GM18909 (cell line): Measurements from ENCODE around the gene SDC1.

ENCODE experiments used
- ATAC-seq: cut with Tn5 transposase; IDR thresholded peaks from one replicate; pipeline ENCODE4 v1.9.1; 2021; ENCODE audit warnings: mild to moderate bottlenecking; ENCODE audit not compliant: unreplicated experiment, poor library complexity

SDC1 gene

DNA sequence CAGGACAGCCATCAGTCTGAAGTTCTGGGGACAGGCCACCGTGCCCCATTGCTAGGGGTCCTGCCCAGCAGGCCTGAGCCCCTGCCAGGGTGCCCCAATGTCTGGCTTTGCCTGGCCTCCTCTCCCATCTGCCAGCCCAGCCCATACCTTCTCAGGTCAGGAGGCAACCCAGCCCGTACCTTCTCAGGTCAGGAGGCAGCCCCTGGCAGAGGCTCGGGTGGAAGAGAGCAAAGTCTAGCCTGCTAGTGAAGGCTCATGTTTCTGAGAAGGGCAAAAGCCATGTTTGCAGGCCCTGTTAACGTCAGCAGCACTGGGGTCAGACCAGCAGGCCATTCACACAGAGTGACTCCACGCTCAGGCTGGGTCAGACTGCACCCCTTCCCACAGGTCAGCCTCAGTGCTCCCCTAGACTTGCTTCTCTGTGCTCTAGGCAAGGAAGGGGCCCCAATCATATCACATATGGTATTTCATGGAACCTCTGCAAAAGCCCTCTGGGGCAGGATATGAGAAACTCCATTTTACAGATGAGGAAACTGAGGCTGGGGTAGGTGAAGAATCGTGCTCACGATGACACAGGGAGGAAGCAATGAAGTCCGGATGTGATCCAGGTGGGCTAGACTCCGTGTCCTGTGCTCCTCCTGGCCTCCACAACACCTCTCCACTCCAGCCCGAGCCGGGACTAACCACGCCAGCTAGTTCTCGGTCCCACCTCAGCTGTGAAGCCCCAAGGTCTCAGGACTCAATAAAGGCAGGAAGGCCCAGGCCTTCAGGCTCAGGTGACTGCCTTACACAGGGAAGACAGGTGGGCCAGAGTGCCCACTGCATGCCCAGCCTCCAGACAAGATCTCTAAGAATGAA, 9.5 kb downstream of the SDC1 start:
- ATAC-seq: no peak

DNA sequence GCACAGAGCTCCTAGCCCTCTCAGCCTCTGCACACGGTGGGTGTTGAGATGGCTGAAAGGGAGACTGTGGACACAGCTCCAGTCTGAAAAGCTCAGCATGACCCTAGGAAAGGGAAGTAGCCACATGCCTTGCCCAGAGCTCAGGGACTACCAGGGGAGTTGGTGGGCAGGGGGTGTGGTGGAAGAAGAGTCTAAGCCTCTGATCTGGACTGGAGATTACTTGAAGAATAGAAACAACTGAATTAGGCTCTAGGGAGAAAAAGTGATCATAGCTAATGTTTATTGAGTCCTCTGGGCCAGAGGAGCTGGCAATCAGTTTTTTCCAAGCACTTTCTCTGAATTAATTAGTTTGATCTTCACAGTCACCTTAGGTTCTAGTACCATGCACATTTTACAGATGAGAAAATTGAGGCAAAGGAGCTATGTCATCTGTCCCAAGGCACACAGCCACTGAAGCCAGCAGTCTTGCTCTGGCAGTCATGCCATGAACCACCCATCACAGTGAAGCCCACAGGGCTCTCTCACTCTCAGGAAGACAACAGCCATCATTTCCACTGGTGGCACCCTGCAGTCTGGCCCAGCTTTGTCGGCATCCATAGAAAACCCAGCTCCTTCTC, 10.3 kb downstream of the SDC1 start:
- ATAC-seq: no peak

DNA sequence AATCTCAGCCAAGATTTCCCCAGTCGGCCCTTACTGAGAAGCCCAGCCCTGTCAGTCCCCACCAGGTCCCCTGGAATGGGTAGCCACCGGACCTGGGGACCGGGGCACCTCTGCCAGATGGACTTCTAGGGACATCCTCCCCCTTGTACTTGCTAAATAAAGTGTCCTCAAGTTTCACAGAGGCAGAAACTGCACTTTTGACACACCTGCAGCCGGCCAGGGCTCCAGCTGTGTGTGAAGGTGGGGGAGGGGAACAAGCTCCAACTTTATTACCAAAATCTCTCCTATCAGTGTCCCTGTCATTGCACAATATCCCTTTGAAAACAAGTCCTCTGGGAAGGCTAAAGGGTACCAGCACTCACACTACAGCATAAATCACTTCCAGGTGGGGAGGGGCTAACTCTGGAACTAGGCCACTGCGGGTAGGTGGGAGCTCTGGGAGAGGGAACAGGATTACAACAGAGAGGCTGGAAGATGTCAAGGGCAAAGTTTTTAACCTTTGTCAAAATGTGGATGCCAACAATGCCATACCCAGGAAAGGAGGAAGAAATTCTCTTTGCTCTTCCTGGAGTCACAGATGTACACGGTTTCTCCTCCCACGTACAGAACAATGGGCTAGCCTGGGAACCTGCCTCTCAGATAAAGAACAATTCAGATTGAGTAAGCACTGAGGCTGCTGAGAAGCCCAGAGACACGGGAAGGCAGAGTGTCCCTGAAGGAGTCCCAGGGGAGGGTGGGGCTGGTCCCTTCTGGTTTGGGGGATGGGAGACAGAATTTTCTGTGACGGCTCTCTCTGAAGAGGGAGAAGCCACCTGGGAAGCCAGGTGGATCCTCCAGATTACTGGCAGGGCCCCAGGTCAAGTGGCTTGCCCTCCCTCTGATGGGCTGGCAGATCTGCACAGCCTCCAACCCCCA, 11.0 kb downstream of the SDC1 start:
- no peak for ATAC-seq

DNA sequence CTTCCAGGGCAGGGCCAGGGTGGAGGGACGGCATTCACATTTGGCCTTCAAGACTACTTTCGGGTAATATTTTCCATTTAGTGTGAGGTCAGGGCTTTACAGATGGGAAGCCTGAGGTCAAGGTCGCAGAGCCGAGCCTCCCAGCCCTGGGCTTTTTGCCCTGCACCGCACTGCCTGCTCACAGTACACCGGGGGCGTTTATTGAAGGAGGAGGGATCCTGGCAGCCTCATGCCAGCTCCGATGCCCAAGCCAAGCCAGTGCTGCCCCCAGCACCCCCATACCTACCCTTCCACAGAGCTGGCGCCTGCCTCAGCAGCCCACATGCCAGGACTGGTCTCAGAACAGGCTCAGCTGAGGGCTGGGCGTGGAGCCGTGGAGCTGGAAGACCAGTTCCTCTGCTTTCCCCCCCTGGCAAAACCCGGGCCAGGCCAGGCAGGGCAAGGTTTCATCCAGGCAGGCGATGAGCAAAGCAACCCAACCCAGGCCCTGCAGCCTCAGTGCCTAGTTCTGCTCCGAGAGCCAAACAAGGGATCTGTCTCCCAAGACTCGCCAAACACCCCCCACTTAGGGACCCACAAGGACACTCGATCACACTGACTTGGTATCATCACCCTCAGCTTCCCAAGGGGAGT, 11.9 kb downstream of the SDC1 start:
- no peak for ATAC-seq

DNA sequence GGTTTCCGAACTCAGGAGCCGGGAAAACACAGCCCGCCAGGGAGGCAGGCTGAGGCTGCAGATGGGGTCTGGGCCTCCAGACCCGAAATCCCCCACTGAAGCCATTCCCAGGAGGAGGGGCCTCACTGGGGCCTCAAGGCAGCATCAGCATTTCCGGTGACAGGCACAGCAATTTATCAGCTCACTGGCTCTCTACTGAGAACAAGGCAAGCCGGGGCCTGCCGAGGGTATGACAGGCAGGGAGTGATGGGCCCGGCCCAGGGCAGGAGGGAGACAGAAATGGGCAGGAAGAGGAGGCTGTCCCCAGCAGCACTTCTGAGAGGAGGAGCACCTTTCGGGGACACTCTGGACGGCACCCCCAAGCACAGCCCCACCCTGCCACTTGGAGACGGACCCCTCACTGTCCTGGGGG, 12.5 kb downstream of the SDC1 start:
- no peak for ATAC-seq

DNA sequence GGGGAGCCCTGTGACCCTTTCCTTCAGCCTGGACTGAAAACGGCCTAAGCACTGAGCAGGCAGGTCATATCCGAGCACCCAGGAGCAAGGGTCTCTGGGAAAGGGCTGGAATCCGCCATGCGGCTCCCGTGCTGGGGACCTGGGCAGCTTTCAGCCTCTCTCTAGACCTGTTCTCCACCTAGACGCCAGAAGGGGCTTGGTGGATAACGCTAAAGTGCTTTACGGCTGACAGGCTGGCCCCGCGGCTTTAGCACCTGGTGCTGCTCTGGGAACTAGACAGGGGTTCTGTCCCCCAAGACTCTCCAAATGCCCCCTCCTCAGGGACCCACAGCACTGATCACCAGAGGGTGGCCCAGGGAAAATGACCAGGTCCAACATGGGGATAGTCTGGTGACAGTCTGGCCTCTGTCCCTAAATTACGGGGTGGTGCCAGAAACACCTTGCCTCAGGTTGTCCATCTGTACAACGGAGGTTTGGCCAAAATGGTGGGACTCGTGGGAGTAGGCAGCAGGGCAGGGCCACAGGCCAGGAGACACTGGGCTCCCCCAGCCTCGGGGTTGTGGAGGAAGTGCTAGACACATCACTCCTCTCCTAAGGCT, 13.0 kb downstream of the SDC1 start:
- ATAC-seq: no peak

DNA sequence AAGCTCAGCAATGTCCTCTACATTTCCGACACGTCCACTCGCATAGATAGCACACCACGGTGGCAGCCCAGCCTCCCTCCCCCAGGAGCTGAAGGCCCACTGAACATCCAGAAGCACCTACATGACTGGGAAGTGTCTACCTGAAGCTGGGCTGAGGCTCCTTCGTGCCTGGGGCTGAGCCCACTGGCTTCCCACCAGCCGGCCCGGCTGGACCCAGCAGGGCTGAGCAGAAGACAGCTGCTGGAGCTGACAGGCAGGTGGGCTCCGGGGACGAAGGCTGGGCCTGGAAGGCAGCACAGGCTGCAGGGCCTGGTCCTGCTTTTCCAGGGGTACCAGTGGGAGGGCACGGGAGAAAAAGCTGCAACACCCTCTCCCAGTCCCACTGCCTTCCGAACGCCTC, 13.5 kb downstream of the SDC1 start:
- ATAC-seq: no peak

DNA sequence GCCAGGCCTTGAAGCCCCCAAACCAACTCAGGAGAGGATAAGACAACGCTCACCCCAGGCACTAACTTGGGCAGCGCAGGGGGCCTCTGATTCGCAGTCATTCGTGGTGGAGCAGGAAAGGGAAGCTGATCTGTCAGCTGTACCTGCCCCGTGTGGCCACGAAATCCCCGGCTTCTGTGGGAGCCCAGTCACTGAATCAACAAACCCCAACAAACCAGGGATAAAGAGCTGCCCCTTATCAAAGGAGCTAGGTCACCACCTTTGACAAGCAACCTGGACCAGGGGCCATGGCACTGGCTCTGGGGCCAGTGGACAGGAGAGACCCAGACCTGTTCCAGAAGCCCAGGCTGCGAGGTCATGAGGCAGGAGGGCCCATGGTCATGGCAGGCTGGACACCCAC, 14.5 kb downstream of the SDC1 start:
- ATAC-seq: no peak

DNA sequence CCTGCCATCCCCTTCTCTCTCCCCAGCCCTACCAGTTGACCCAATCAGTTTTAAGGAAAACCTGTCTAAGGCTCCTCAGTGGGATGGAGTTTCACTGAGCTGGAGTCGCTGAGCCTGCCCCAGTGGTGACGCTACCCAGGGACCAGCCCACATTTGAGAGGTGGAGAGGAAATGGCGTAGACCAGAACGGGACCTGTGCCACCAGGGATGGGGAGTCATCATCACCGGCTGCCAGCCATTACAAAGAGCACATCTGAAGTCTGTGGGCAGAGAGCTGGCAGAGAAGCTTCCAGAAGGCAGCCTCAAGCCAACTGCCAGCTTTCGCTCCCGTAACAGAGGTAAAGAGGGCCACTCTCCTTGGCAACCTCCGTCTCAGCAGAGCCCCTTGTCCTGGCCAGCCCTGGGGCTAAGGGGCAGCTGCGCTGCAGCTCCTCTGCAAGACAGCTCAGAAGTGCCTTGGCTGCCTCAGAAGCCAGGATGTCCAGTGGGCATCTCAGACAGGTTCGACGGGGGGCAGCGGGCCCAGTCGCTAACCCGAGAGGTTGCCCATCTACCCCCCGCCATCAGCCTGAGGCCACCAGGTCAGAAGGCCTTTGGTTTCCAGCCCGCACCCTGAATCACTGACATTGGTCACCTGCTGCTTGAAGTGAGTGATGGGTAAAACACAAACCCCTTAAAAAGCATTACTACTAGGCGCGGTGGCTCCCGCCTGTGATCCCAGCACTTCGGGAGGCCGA, 15.4 kb downstream of the SDC1 start:
- no peak for ATAC-seq

DNA sequence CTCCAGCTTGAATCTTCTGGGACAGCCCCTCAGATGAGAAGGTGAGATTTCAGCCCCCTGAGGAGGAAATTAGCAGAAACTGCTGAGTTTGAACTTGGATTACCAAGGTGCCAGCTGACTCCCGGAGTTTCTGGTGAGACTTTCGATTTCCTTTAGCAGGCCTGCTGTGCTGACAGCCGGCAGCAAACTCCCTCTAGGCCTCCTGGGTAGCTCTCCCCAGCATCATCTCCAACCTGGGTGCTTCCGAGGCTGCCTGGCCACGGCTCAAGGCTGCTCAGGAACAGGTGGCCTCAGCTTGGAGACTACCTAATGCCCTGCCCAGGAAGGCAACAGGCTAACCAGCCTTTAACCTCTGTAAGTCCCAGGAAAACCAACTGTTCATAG, 16.5 kb downstream of the SDC1 start:
- no peak for ATAC-seq

DNA sequence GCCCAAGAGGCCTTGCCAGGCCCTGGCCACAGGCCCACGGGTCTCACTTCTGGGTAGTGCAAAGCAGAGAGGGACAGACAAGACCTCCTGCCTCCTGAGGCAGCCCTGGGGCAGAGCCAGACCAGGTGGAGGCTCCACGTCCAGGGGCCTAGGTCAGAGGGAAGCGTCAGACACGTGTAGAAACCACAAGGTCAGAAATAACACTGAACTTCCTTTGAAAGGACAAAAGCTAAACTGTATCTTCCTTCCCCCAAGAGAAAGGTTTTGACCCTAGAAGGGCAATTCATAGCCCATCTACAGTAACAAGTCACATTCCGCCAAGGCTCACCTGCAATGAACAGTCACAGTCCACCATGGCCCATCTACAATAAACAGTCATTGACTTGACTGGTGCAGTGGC, 17.9 kb downstream of the SDC1 start:
- peak; percentile 61 for ATAC-seq

DNA sequence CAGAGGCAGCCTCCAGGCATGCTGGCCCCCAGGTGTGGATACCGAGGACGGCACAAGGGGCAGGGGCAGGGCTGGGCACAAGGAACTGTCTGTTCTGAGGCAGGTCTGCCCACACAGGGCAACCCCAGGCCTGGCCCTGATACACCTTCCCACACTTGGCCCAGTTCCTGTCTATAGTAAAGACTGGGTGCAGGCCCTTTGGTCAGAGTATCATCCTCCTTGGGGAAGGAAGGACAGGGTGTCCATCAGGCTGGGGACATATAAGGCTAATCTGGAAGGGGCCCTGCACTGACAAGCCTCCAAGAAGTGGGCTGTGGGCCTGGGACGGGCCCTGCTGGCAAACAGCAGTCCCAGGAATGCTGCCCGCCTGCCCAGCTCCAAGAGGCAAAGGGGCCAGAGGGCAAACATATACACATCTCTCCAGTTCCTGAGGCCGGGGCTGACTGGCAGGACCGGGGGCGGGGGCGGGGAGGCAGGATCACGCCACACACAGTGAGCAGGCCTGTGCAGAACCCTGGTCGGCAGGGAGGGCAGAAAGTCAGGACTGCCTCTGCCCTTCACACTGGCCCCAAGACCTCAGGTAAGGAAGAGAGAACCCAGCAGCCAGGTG, 18.9 kb downstream of the SDC1 start:
- no peak for ATAC-seq

DNA sequence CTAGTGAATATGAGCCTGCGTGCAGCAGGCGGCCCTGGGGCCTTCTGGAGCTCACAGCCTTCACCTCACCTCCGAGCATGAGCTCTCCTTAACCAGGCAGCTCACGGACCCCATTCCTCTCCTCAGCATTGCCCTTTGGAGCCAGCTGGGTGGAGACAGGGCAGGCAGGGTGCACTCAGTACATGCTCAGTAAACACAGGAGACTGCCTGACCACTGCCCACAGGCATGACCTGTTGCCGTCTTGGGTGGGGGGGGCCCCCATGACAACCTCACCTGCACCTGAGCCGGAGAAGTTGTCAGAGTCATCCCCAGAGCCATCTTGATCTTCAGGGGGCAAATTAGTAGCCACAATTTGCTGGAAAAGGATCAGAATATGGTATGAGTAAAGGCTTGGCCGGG, 19.9 kb downstream of the SDC1 start:
- no peak for ATAC-seq

DNA sequence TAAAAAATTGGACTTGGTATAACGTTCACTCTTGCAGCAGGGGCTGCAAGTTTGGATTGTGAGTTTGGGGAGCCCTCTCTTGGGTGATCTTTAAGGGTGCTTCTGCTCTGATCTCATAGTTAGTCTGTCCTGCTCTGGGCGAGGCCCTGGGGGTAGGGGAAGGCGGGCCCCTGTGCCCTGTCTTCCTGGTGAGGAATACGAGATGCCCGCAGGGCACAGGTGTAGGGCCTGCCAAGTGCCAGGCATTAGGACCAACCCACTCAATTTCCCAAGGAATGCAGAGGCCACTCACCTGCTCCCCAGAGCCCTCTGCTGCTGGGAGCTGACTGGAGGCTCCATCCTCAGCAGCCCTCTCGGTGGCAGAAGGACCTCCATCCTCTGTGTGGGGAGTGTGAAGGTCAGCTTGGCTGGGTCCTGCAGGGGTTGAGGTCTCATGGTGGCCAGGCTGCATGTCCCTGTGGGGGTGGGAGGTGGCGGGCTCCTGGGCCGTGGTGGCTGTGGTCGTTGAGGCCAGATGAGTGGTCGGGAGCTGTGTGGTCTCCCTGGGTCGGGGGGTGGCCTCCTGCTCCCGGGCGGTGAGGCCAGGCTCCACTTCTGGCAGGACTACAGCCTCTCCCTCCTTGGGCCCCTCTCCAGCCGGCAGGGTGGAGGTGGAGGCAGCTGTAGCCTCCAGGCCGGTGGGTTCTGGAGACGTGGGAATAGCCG, 21.3 kb downstream of the SDC1 start:
- no peak for ATAC-seq

DNA sequence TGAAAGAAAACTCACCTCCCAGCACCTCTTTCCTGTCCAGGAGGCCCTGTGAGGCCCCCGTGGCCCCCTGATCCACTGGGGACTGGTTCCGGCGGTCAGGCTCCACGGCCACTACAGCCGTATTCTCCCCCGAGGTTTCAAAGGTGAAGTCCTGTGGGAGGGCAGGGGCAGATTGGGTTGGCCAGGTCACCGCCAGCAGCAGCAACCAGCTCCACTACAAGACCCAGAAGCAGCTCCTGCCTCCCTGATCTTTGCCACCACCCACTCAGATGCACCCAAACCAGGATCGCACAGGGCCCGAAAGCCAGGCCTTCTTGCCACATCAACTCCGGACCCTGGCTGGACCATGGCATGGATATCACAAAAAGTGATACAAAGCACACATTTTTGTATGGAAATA, 21.9 kb downstream of the SDC1 start:
- no peak for ATAC-seq

DNA sequence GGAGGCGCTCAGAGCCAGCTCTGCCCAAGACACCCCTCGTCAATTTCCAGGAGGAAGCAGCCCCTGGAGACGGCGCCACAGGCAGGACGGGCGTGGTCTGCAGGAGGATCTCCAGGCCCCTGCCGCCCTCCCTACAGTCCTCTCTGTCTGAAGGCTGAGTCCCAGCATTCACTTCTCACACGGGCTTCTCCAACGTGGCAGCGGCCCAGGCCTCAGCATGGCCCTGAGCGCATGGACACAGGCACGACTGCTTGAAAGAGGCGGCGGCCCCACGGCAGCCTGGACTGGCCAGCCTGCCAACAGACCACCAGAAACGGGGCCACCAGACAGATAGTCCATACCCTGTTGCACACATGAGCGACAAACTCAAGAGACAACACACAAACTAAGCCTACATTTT, 23.3 kb downstream of the SDC1 start:
- no peak for ATAC-seq

DNA sequence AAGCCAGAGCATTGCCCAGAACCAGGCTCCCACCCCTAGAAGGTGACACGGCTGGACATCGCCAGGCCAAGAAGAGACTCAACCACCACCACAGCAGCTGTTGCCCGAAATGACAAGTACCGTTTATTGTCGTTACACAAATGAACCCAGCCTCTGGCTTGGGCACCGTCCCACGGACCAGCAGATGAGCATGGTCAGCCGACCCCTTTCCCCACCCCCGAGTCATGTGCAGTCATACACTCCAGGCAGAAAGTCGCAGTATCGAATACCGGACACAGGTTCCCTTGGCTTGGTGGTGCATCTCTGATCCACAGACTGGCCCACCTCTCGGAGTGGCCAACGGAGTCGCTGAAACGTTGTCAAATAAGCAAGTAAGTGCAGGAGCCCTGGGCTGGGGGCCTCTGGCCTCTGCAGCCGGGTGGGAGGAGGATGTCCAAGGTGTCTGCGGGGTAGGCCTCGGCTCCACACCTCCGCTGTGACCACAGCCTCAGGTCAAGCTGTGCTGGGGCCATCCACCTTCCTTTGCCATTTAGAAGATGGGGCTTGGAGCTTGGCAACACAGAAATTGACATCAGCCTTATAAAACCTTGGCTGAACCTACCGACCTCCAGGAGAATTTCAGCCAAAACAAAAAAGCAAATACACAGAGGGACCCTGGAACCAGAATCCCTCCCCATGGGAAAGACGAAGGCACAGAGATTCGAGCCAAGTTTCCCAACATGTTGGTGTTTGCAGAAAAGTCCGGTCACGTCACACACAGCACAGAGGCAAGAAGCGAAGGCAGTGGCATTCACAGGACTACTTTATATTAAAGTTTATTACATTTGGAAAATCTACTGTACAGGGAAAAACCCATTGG, 24.0 kb downstream of the SDC1 start:
- no peak for ATAC-seq
